GM19324 (cell line): ENCODE data around the gene GNAL.
"Not testable (repeated sequence)": the region's sequence is repeated elsewhere in the genome, so short reads cannot be mapped to it uniquely, and the experiment has no call there.

Experiments
- ATAC-seq: cut with Tn5 transposase; IDR thresholded peaks from one replicate; pipeline ENCODE4 v1.9.1; 2021; ENCODE audit warnings: mild to moderate bottlenecking, moderate library complexity; ENCODE audit not compliant: unreplicated experiment, low FRiP score

The GNAL gene

DNA sequence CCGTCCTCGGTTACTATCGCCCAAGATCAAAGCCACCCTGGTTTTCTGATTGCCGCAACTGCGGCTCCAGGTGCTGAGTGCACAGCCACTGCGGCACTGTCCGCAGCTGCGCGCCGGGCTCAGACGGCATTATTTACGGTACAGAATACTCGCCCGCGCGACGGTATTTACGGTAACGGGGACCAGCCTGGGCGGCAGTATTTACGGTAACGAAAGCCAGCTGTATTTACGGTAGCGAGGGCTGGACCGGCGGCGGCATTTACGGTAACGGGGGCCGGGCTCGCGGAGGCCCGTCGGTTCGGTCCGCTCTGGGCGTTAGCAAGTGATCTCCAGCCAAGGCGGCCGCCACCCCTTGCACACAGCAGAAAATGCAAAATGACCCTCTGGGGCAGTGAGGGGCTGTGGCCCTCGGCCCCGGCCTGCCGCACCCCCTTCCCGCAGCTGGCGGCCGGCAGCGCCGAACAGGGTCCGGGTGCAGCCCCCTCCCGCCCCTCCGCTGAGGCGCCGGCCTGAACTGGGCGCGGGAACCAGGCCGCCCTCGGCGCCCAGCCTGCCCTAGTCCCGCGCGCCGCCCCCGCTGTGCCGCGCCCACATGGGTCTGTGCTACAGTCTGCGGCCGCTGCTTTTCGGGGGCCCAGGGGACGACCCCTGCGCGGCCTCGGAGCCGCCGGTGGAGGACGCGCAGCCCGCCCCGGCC is at the start of gene GNAL:
Gene GNAL, plus strand, starts transcription at position 293 of the 697 bp plus-strand sequence. Its CDS starts 300 bp downstream, at position 593.
- no peak for ATAC-seq

DNA sequence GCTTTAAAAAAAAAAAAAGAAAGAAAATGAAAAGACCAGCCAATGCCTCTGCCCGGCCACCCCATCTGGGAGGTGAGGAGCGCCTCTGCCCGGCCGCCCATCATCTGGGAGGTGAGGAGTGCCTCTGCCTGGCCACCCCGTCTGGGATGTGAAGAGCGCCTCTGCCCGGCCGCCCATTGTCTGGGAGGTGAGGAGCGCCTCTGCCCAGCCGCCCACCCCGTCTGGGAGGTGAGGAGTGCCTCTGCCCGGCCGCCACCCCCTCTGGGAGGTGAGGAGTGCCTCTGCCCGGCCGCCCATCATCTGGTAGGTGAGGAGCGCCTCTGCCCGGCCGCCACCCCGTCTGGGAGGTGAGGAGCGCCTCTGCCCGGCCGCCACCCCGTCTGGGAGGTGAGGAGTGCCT is 41.8 kb upstream of the GNAL start:
- not testable (repeated sequence) for ATAC-seq

DNA sequence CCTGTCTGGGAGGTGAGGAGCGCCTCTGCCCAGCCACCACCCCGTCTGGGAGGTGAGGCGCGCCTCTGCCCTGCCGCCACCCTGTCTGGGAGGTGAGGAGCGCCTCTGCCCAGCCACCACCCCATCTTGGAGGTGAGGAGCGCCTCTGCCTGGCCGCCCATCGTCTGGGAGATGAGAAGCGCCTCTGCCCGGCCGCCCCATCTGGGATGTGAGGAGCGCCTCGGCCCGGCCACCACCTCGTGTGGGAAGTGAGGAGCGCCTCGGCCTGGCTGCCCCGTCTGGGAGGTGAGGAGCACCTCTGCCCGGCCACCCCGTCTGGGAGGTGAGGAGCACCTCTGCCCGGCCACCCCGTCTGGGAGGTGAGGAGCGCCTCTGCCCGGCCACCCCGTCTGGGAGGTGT is 41.3 kb upstream of the GNAL start:
- ATAC-seq, result not testable (repeated sequence)

DNA sequence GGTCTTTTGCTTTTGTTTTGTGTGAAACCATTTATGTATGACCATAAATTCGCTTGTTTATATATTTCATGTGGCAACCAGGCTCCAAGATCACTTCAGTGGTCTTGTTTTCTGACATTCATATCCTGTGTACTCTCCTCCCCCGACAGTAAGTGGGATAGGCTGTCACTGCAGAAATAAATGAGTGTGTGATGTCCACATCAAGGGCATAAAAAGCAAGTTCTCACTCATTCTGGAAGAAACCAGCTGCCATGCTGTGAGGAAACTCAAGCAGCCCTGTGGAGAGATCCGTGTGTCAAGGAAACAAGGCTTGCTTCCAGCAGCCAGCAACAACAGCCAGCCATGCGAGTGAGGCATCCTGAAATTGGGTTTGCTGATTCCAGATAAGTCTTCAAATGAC is 39.2 kb upstream of the GNAL start:
- ATAC-seq, result no peak

DNA sequence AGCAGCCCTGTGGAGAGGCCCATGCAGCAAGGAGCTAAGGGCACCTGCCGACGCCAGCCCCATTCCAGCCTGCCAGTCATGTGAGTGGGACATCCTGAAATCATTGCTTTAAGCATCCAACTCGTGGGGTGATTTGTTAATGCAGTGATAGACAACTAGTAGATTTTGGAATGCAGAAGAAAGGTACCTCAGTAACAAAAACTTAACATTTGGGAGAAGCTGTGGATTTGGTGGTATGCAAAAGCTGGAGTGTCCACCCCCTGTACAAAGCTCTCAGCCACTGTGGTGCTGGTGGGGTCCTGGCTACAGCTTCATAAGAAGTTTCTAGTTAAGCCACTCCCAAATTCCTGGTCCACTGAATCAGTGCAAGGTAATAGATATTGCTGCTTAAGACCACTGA is 37.2 kb upstream of the GNAL start:
- no peak for ATAC-seq

DNA sequence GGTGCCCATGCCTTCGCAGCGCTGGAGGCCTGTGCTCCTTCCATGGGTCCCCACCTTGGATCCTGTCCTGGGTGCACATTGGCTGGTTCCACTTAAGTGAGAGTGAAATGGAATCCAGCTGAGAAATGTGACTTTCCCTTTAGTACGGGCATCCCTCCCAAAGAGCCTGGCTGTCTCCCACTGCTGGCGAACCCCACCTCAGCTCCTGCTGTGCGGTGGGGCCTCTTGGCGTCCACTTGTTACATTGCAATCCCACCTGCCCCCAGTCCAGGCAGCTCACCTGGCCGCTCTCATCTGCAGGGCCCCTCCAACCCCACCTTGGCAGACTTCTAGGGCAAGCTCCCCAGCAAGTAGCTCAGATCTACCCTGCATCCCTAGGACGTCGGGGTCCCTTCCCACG is 35.5 kb upstream of the GNAL start:
- ATAC-seq, result no peak

DNA sequence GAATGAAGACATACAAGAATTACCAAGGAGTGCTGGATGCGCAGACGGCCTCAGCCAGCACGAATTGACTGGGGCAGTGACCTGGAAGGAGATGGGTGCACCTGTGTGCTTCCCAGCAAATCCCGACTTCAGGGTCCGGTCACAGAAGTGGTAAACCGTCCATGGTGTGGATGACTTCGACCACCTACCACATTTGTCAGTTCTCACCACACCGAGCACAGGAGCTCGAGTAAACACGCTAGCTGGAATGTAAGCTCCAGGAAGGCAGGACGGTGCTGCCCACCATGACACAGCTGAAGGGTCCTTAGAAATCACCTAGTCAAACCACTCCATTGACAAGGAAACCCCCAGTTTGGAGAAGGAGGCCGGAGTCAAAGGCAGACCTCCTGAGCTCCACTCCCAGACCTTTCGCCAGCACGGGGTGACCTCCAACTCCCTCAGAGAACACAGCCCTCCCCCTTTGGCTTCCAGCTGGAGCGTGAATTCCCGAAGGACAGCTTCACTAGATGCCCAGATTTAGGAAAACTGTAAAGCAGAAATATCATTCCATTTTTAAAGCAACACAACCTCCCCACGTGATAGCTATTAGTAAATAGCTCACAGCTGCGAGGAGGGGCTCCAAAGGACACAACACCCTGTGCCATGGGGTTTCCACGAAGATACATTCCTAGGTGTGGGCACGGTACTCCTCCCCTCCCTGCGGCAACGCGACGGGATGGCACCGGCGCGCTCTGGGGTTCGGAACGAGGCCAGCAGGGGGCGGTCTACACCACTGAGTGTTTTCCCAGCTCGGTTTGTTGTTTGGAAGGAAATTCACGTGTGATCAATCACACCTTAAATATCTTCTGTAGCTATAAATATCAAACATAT is 34.1 kb upstream of the GNAL start:
- no peak for ATAC-seq

DNA sequence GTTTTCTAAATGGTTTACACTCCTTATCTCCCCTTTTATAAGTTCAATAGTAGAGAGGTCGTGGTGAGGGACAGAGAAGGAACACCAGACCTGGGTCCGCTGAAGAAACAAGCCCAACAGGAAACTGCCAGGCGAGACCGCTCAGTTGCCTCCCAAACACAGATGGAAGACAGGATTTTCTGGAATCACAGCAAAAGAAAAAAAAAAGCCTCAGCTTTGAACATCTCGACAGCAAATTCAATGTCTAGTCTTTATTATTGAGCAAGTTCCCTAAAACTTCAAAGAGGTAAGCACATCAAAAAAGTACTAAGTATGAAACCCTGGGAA is 33.5 kb upstream of the GNAL start:
- no peak for ATAC-seq

DNA sequence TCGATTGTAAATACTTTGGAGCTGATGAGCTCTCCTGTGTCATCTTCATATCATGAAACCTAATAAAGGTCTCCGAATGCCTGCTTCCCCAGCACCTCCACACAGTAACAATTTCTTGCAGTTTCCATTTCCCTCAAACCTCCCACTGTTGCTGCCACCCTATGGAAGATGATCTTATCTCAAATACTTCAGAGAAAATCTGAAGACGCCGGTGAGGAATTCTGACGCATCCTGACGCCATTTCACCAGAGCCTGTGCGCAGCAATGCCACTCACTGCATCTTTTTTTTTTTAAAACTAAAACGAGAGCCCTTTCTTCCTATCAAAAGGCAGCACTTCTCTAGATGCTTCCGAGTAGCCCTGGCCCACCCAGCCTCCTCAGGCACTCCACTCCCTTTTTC is 31.9 kb upstream of the GNAL start:
- no peak for ATAC-seq

DNA sequence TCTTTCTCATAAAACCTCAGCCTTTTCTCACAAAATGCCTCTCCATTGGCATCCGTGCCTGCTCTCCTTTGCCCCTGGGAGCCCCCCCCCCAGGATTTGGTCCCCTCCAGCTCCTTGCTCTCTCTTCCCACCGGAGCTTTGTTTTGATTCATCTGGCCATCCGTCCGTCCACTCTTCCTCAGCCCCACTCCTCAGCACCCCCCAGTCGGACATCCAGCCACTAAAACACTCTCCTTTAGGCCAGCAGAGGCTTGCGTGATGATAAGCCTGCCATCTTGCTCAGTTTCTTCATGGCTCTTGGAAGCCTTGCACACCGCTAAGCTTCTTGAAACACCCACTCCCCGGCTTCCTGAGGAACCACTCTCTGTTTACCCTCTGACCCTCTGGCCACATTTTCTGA is 31.5 kb upstream of the GNAL start:
- ATAC-seq, result no peak

DNA sequence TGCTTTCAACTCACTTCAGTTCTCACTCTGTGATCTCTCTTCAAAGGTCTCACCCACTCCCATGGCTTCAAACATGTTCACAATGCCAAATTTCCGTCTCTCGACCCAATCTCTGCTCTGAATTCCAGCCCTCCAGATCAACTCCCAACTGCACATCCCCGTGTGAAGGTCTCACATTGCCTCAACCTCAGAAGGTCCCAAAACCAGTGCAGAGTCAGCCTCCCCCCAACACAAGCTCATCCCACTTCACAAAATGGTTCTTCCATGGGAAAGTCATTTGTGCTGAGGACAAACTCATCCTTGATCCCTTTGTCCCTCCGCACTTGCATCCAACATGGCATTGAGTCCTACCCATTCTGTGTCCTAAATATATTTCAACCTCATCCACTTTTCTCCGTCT is 31.0 kb upstream of the GNAL start:
- ATAC-seq, result no peak

DNA sequence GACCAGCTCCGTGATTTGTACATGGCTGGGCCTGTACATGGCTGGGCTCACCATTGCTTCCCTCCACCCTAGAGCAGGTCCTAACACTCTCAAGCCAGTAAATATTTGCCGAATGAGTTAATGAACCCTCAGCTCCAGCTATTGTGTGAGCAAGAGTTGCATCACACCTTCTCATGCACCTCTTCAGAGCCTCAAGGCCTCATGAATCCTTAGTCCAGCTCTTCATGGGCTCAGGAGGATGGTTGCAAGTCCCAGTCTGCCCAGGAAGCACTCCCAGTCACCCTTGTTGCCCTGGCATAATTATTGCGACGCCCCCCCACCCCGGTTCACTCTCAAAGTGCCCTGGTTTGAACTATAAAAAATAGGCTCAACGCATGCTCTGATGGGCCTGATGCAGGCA is 30.1 kb upstream of the GNAL start:
- no peak for ATAC-seq

DNA sequence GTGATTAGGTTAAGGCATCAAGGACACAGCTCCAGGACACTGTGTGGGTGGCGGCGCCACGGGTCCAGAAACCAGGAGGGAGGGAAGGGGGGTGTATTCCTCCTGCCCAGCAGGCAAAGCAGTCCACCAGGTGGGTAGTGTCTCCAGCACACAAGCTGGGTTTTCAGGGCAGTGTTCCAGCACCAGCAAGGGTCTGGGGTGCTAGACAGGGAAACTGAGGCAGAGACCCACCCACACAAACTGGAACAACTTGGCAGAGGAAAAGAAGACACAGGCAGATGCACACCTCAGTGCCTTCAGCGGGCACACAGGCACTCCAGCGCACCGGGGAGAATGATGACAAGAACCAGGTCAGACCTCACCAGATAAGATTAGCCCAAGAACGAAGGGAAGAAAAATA is 28.4 kb upstream of the GNAL start:
- ATAC-seq, result no peak

DNA sequence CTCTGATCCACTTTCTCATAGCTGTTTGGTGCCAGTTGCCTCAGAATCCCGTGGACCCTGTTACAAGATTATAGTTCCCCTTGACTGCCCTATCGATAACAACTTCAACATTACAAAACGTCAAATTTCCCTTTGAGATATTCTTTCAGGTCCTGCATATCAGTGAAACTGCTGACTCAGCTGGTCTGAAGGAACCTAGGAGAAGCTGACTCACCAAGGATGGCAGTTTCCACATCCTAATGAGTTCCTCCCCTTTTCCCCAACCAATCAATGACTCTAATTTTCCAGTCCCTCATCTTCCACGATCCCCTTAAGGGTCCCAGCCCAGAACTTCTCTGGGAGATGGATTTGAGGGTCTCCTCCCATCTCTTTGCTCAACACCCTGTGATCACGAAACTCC is 27.6 kb upstream of the GNAL start:
- ATAC-seq, result no peak

DNA sequence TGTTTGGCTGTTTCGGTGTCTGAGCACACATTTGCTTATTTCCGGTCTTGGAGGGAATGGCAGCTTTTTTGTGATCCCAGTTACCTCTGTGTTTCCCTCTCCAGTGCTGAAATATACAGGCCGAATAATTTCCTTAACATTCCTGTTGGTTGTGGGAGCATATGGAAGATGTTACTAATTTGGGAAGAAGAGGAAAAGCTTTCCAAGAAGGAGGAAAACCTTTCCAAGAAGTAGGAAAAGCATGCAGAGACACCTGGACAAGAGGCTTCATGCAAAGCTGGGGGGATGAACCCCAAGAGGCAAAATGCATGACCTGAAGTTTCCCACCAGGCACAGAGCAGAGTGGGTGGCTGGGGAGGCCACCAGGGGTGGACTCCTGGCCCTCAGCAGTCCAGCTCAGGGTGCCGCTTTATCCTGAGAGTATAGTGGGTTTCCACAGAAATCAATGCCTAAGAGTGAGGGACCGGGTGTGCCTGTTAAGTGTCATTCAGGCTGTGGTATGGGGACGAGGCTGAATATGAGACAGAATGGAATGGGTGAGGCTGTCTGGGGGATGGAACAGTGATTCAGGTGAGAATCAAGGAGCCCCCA is 25.5 kb upstream of the GNAL start:
- no peak for ATAC-seq

DNA sequence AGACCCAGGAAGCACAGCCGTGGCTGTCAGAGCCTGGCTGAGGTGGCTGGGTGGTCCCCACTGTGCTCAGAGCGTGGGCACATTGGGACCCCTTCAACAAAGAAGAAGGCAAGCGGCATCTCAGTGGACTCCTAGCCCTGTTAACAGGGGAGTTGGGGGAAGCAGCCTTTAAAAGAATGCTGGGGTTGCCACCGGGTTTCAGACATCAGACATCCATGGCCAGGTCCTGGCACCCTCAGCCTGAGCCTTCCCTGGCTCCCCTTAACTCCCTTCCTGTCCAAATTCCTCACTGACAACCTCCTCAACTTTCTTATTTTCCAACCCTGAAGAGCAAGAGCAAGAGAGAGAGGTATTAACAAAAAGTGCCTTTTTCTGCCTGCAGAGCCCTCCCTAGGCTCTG is 24.8 kb upstream of the GNAL start:
- ATAC-seq, result no peak

DNA sequence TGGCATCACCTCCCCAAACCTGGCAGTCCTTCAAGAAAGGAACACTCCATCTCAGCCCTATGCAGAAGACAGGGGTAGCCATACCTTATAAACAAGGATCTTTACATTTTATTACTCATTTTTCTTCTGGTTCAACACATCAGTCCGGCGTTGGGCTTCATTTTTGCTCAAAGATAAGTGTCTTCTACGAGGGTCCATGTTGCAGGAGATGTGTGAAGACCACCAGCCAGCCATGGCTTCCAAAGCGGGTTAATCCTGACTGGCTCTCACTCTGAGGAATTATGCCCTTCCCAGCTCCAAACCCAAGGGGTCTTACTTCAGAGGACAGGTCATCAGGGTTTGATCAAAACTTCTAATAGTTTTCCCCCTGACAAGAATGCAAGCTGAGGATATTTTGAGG is 23.9 kb upstream of the GNAL start:
- ATAC-seq, result no peak

DNA sequence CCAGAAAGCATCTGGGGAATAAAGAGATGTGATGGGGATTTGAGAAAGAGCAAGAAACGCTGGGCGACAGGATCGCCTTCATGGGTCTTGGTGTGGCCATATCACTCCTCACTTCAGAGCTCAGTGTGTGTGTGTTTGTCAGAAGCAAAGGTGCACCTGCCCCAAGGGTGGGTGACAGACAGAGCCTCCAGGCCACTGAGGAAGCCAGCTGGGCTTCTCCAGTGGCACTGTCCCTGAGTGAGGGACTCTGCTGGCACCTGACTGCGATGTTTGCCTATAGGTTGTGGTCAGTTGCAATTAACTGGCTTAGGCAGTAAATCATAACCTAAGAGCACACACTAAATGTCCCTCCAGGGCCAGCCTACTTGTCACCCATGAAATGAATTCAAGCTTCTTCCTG is 23.5 kb upstream of the GNAL start:
- ATAC-seq, result no peak

DNA sequence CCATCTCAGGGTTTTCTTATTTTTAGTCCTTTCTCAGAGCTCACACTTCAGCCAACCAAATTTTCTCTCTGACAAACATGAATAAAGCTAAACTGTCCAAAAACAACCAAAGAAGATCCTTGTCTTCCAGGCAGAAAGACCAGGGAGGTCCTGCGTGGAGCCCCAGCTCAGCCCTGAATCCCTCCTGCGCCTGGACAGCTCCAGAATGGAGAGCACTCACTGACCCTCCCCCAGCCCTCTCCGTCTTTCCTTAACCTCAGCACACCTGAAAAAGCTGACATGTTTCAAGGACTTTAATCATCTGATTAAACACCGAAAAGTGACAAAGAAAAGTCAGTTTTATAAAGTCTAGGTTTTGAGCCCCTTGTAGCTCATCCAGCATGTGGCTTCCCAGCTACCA is 22.9 kb upstream of the GNAL start:
- no peak for ATAC-seq

DNA sequence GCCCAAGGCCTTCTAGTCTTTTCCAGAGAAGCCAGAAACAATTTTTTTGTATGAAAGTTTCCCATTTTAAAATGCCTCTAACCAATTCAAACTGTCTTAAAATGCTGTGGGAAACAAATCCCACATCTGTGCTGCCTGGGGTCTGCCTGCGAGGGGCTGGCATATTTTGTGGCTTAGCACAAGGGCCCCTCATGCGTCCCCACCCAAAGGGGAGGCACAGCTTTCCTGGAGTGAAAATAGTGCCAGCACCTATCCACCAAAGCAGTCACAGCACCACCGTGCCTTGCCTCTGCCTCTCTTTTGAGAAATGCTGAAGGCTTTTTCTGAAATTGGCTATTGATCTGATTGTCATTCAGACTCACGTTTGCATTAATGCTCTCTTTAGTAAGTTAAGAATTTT is 22.2 kb upstream of the GNAL start:
- no peak for ATAC-seq

DNA sequence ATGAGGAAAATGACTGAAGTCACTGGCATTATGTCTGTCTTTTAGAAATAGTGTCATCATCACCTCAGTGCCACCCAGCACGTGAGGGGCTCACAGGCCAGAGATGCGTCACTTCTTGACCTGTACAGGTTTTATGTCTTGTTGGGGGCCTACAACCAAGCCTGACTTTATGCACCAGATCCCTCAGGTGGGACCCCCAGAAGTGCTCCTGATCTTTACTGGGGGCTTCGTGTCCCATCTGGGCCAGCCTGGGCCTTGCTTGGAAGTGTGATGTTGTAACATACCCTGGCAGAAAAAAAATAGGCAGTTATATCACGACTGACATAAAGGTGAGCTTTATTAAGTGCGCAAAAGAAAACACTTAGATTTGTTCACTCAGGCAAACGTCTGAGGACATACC is 21.5 kb upstream of the GNAL start:
- ATAC-seq, result no peak
